ENCODE measurements around the gene SCTR.

The SCTR gene

GRCh38 chr2:119415630-119416029 lies 108.7 kb downstream of the SCTR start:
- Histone ChIP-seq H3K9ac (ENCODE audit: low read length) (no peak overlapping the region), H4K91ac (ENCODE audit: low read length) (no peak overlapping the region), H3K14ac (ENCODE audit: low read length in 2 of 2) (no peak overlapping the region), H3K79me1 (replicated peaks; ENCODE audit: low read length, poor library complexity, severe bottlenecking) (no peaks in the 10 kb centered on the region), H3K27me3 (ENCODE audit: control insufficient read depth in 1 of 2, insufficient read depth in 1 of 2, low read length in 2 of 2) (peaks cover under 1 to 9% of the 10 kb centered on the region in 2 experiments), H3K4me1 (ENCODE audit: control insufficient read depth, insufficient read depth, low read depth, low read length) (no peaks in the 10 kb centered on the region), H3K23ac (ENCODE audit: low read length in 2 of 2) (no peak overlapping the region), H3K4me2 (ENCODE audit: low read length, poor library complexity, severe bottlenecking) (no peak overlapping the region), H2AK5ac (ENCODE audit: low read length, severe bottlenecking) (no peak overlapping the region), H2BK5ac (ENCODE audit: low read depth, low read length, poor library complexity, severe bottlenecking) (no peak overlapping the region), H3K9me3 (ENCODE audit: control insufficient read depth, low read length) (peaks cover 4% of the 10 kb centered on the region), H3K36me3 (ENCODE audit: control insufficient read depth in 1 of 2, insufficient read depth in 2 of 2, low read depth in 1 of 2, low read length in 2 of 2) (no peaks in the 10 kb centered on the region), H3K4me3 (ENCODE audit: insufficient read depth in 1 of 2, low read depth in 1 of 2, low read length in 2 of 2) (no peak overlapping the region), H4K8ac (ENCODE audit: low read length) (no peak overlapping the region), H2BK15ac (ENCODE audit: low read depth, poor library complexity, severe bottlenecking) (no peak overlapping the region), H3K4ac (ENCODE audit: low read depth in 1 of 2, low read length in 2 of 2) (no peak overlapping the region), H2BK12ac (ENCODE audit: low read length in 2 of 2) (no peak overlapping the region), H2BK120ac (ENCODE audit: low read depth, low read length) (no peak overlapping the region), H2AFZ (ENCODE audit: low read depth, low read length) (no peak overlapping the region), H3K18ac (ENCODE audit: low read depth in 1 of 2, low read length in 2 of 2) (no peak overlapping the region), H3K27ac (ENCODE audit: low read length, poor library complexity, severe bottlenecking) (no peak overlapping the region)
- WGBS: 80% methylated on average over 1 of the region's 1 CpG
- DNase-seq: no peak

GRCh38 chr2:119414894-119415293 lies 109.4 kb downstream of the SCTR start:
- H3K4me1 ChIP-seq (ENCODE audit: control insufficient read depth, insufficient read depth, low read depth, low read length): no peaks in the 10 kb centered on the region
- no peak overlapping the region for H4K8ac ChIP-seq (ENCODE audit: low read length)
- H3K79me1 ChIP-seq (replicated peaks; ENCODE audit: low read length, poor library complexity, severe bottlenecking): no peaks in the 10 kb centered on the region
- H2BK120ac ChIP-seq (ENCODE audit: low read depth, low read length): no peak overlapping the region
- no peak for DNase-seq
- H2AFZ ChIP-seq (ENCODE audit: low read depth, low read length): no peak overlapping the region
- H3K14ac ChIP-seq (ENCODE audit: low read length in 2 of 2): no peak overlapping the region
- H3K4ac ChIP-seq (ENCODE audit: low read depth in 1 of 2, low read length in 2 of 2): no peak overlapping the region
- 93% methylated on average over 3 of the region's 3 CpGs for WGBS
- H3K9me3 ChIP-seq (ENCODE audit: control insufficient read depth, low read length): peaks cover 4% of the 10 kb centered on the region
- H4K91ac ChIP-seq (ENCODE audit: low read length): no peak overlapping the region
- no peak overlapping the region for H3K4me2 ChIP-seq (ENCODE audit: low read length, poor library complexity, severe bottlenecking)
- H2BK15ac ChIP-seq (ENCODE audit: low read depth, poor library complexity, severe bottlenecking): no peak overlapping the region
- no peak overlapping the region for H2BK12ac ChIP-seq (ENCODE audit: low read length in 2 of 2)
- no peak overlapping the region for H2BK5ac ChIP-seq (ENCODE audit: low read depth, low read length, poor library complexity, severe bottlenecking)
- H2AK5ac ChIP-seq (ENCODE audit: low read length, severe bottlenecking): no peak overlapping the region
- H3K4me3 ChIP-seq (ENCODE audit: insufficient read depth in 1 of 2, low read depth in 1 of 2, low read length in 2 of 2): no peak overlapping the region
- no peak overlapping the region for H3K9ac ChIP-seq (ENCODE audit: low read length)
- H3K27ac ChIP-seq (ENCODE audit: low read length, poor library complexity, severe bottlenecking): no peak overlapping the region
- H3K36me3 ChIP-seq (ENCODE audit: control insufficient read depth in 1 of 2, insufficient read depth in 2 of 2, low read depth in 1 of 2, low read length in 2 of 2): no peaks in the 10 kb centered on the region
- no peak overlapping the region for H3K23ac ChIP-seq (ENCODE audit: low read length in 2 of 2)
- peaks cover 0 to 4% of the 10 kb centered on the region in 2 experiments for H3K27me3 ChIP-seq (ENCODE audit: control insufficient read depth in 1 of 2, insufficient read depth in 1 of 2, low read length in 2 of 2)
- no peak overlapping the region for H3K18ac ChIP-seq (ENCODE audit: low read depth in 1 of 2, low read length in 2 of 2)

- Histone ChIP-seq H2AFZ (ENCODE audit: low read depth, low read length) (no peak overlapping the region), H3K27ac (ENCODE audit: low read length, poor library complexity, severe bottlenecking) (no peak overlapping the region), H4K91ac (ENCODE audit: low read length) (no peak overlapping the region), H3K4me1 (ENCODE audit: control insufficient read depth, insufficient read depth, low read depth, low read length) (peaks cover 5% of the 10 kb centered on the region), H3K4ac (ENCODE audit: low read depth in 1 of 2, low read length in 2 of 2) (no peak overlapping the region), H3K27me3 (ENCODE audit: control insufficient read depth in 1 of 2, insufficient read depth in 1 of 2, low read length in 2 of 2) (peaks cover 9 to 12% of the 10 kb centered on the region in 2 experiments), H3K23ac (ENCODE audit: low read length in 2 of 2) (no peak overlapping the region), H2AK5ac (ENCODE audit: low read length, severe bottlenecking) (no peak overlapping the region), H4K8ac (ENCODE audit: low read length) (no peak overlapping the region), H2BK12ac (ENCODE audit: low read length in 2 of 2) (no peak overlapping the region), H2BK120ac (ENCODE audit: low read depth, low read length) (no peak overlapping the region), H3K14ac (ENCODE audit: low read length in 2 of 2) (no peak overlapping the region), H3K9ac (ENCODE audit: low read length) (no peak overlapping the region), H3K79me1 (replicated peaks; ENCODE audit: low read length, poor library complexity, severe bottlenecking) (no peaks in the 10 kb centered on the region), H3K18ac (ENCODE audit: low read depth in 1 of 2, low read length in 2 of 2) (no peak overlapping the region), H3K9me3 (ENCODE audit: control insufficient read depth, low read length) (no peaks in the 10 kb centered on the region), H3K4me3 (ENCODE audit: insufficient read depth in 1 of 2, low read depth in 1 of 2, low read length in 2 of 2) (no peak overlapping the region), H2BK5ac (ENCODE audit: low read depth, low read length, poor library complexity, severe bottlenecking) (no peak overlapping the region), H3K36me3 (ENCODE audit: control insufficient read depth in 1 of 2, insufficient read depth in 2 of 2, low read depth in 1 of 2, low read length in 2 of 2) (no peaks in the 10 kb centered on the region), H3K4me2 (ENCODE audit: low read length, poor library complexity, severe bottlenecking) (no peak overlapping the region), H2BK15ac (ENCODE audit: low read depth, poor library complexity, severe bottlenecking) (no peak overlapping the region)
- WGBS: 88% methylated on average over 3 of the region's 4 CpGs
- DNase-seq: no peak
These were observed 114.8 kb downstream of the SCTR start for GRCh38 chr2:119409506-119409905.

- no peak overlapping the region for H3K4me2 ChIP-seq (ENCODE audit: low read length, poor library complexity, severe bottlenecking)
- H2AK5ac ChIP-seq (ENCODE audit: low read length, severe bottlenecking): no peak overlapping the region
- no peak overlapping the region for H2BK15ac ChIP-seq (ENCODE audit: low read depth, poor library complexity, severe bottlenecking)
- no peaks in the 10 kb centered on the region for H3K36me3 ChIP-seq (ENCODE audit: control insufficient read depth in 1 of 2, insufficient read depth in 2 of 2, low read depth in 1 of 2, low read length in 2 of 2)
- H3K23ac ChIP-seq (ENCODE audit: low read length in 2 of 2): no peak overlapping the region
- H3K79me1 ChIP-seq (replicated peaks; ENCODE audit: low read length, poor library complexity, severe bottlenecking): no peaks in the 10 kb centered on the region
- no peak overlapping the region for H2BK12ac ChIP-seq (ENCODE audit: low read length in 2 of 2)
- no peak overlapping the region for H3K4ac ChIP-seq (ENCODE audit: low read depth in 1 of 2, low read length in 2 of 2)
- no peak for DNase-seq
- H4K8ac ChIP-seq (ENCODE audit: low read length): no peak overlapping the region
- no peak overlapping the region for H3K27ac ChIP-seq (ENCODE audit: low read length, poor library complexity, severe bottlenecking)
- peaks cover 5% of the 10 kb centered on the region for H3K4me1 ChIP-seq (ENCODE audit: control insufficient read depth, insufficient read depth, low read depth, low read length)
- no peak overlapping the region for H3K14ac ChIP-seq (ENCODE audit: low read length in 2 of 2)
- H2BK5ac ChIP-seq (ENCODE audit: low read depth, low read length, poor library complexity, severe bottlenecking): no peak overlapping the region
- no peaks in the 10 kb centered on the region for H3K9me3 ChIP-seq (ENCODE audit: control insufficient read depth, low read length)
- H4K91ac ChIP-seq (ENCODE audit: low read length): no peak overlapping the region
- no peak overlapping the region for H3K9ac ChIP-seq (ENCODE audit: low read length)
- H3K4me3 ChIP-seq (ENCODE audit: insufficient read depth in 1 of 2, low read depth in 1 of 2, low read length in 2 of 2): no peak overlapping the region
- no peak overlapping the region for H3K18ac ChIP-seq (ENCODE audit: low read depth in 1 of 2, low read length in 2 of 2)
- H2AFZ ChIP-seq (ENCODE audit: low read depth, low read length): no peak overlapping the region
- 32% methylated on average over 5 of the region's 5 CpGs for WGBS
- no peak overlapping the region for H2BK120ac ChIP-seq (ENCODE audit: low read depth, low read length)
- H3K27me3 ChIP-seq (ENCODE audit: control insufficient read depth in 1 of 2, insufficient read depth in 1 of 2, low read length in 2 of 2): peaks cover 20 to 21% of the 10 kb centered on the region in 2 experiments
These were observed 116.1 kb downstream of the SCTR start for GRCh38 chr2:119408221-119408619.

Measured in mesenchymal stem cell (in vitro differentiated cells and primary cell).